GM18511 (cell line): Measurements from ENCODE around the gene NPLOC4.

Source experiments
- ATAC-seq: cut with Tn5 transposase; IDR thresholded peaks from one replicate; pipeline ENCODE4 v1.9.1; 2021; ENCODE audit warnings: mild to moderate bottlenecking, moderate library complexity; ENCODE audit not compliant: unreplicated experiment

NPLOC4 gene

DNA sequence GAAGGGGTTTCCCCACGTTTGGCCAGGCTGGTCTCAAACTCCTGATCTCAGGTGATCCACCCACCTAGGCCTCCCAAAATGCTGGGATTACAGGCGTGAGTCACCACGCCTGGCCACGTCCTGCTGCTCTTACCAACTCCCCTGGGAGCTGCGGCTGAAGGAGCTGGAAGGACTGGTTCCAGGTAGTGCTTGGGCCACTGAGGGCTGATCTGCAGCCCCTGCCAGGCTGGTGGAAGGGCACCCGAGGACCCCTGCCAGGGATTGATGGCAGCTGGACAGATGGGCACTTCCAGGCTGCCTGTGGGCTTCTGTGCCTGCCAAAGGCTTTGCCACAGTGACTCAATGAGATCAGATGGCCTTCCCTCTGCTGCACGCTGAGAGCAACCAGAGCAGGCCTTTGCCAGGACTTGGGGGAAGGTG is 27.1 kb upstream of the NPLOC4 start:
- no peak for ATAC-seq

GRCh38 chr17:81662002-81662401 is 25.1 kb upstream of the NPLOC4 start:
- no peak for ATAC-seq

- ATAC-seq = no peak
These were observed 23.5 kb upstream of the NPLOC4 start for GRCh38 chr17:81660441-81660840.

- no peak for ATAC-seq
These were observed 22.1 kb upstream of the NPLOC4 start for GRCh38 chr17:81659038-81659437.

GRCh38 chr17:81656835-81657234 is 19.9 kb upstream of the NPLOC4 start:
- ATAC-seq = no peak

DNA sequence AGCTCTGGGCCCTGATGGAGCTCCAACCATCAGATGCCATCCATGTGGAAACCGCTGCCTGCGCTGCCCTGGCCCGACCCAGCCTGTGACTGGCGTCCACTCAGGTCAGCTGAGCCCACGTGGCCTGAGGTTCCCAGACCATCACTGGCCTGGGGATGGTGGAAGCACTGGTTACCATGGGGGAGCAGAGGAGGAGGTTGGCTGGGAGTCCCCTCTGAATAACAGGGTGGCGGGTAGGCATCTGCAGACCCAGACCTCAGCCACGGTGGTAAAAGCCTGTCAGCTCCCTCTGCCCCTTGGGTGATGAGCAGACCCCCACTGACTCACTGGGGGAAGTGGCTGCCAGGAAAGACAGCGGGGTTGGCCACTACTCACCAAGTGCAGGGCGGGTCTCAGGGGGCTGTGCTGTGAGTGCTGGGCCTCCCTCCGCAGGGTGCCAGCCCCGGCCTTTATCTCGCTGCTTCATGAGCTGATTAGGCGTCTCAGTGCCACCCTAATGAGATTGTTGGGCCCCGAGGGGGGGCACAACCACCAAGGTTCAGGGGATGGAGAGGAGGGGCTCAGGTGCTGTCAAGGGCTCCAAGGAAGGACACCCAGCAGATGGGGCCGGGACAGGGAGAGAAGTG is 19.3 kb upstream of the NPLOC4 start, which contains the start of gene PDE6G:
Gene PDE6G (minus strand): TSS at position 425 of the 626 bp plus-strand sequence. CDS start 3,237 bp downstream, outside the sequence.
- no peak for ATAC-seq

DNA sequence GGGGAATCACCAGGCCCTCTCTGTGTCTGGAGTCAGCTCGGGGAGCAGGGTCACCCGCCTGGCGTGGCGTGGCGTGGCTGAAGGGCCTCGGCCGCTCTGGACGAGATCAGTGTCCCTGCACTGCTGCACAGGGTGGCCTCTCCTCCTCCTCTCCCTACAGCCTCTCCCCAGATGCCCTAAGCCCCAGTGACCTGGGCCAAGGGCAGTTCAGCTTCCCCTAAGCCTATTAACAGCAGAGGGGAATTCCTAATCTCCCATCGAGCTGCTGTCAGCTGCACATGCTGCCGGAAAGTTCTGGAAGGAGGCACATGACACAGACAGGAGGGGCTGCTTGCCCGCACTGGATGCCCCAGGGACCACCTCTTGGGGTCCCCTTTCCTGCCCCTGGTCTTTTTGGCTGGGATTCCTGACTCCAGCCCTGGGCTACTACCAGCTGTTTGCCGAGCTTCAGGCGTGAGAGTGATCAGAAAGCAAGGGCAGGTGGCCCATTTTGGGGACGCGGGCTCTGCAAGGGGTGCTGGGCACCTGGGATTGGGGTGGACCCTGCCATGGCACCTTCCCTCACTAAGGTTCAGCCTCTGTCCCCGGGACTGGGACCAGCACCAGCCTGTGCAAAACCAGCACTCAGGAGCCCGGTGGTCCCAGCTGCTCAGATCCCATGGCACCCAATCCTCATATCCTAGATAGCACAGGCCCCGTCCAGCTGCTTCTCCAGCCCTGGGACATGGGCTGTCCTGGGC is 18.6 kb upstream of the NPLOC4 start:
- ATAC-seq = no peak

DNA sequence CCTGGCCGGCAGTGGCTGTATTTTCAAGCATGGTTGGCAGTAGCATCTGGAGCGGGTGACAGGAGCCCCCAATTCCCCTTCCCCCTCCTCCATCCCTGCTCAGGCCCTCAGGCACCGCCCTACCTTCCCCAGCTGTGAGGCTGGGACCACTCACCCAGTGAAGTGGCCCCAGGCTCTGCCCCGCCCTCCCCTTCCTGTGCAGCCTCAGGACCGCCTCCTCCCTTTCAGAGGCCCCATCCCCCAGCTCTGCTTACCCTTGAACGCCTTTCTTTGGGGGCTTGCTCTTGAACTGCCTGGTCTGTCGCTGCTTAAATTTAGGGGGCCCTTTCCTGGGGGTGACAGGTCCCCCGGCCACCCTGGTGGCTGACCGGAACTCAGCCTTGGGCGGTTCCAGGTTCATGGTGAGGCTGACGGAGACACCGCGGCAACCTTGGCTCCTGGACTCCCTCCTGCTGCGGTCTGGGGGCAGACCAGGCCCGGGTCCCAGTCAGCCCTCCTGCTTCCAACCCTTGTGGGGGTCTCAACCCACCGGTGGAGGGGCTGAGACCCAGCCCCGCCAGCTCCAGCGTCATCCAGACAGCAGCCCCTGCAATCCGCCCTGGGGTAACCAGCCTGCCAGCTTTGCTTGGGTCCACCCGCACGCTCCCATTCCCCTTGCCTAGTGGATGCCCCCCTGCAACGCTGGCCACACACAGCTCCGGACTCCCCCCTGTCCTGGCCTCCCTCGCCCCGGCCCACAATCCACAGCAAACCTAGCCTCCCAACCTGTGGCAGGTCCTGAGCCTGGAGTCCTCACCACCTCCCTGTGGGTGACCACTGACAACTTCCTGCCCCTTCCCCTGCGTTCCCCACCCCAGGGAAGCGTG is 16.2 kb upstream of the NPLOC4 start:
- no peak for ATAC-seq

GRCh38 chr17:81651692-81652091 is 14.8 kb upstream of the NPLOC4 start:
- ATAC-seq = no peak

DNA sequence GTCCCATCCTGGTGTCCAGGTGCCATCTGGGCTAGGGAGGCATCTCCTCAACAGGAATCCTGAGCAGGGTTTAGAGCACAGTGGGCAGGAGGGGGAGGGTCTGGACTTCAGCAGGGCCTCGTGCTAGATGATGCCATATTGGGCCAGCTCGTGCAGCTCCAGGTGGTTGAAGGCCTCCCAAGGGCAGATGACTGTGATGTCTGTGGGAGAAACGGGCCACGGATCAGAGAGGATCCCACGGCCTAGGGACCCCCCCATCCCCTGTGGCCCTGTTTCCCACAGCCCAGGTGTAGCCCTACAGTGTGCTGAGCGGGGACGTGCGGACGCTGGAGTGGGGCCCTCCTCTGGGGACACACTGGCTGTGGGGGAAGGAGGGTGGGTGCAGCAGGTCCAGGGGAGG is 14.0 kb upstream of the NPLOC4 start:
- ATAC-seq = no peak

DNA sequence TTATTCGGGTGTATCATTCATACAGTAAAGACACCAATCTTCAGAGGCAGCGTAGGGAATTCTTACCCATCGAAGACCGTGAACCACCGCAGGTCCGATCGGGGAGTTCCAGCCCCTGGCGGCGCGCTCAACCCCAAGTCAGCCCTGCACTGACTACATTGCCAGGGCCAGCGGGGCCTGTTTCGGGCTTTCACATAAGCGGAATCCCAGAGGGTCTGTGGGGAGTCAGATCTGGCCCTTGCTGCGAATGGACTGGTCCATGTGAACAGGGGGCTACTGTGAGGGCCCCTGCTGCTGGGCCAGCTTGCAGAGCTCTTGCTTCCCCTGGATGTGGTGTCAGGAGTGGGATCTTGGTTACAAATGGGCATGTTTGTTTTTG is 11.8 kb upstream of the NPLOC4 start:
- no peak for ATAC-seq

GRCh38 chr17:81648013-81648706 is 11.2 kb upstream of the NPLOC4 start:
- ATAC-seq = no peak

- no peak for ATAC-seq
These were observed 10.7 kb upstream of the NPLOC4 start for GRCh38 chr17:81647640-81648012.

- no peak for ATAC-seq
These were observed 10.1 kb upstream of the NPLOC4 start for GRCh38 chr17:81646869-81647600.

DNA sequence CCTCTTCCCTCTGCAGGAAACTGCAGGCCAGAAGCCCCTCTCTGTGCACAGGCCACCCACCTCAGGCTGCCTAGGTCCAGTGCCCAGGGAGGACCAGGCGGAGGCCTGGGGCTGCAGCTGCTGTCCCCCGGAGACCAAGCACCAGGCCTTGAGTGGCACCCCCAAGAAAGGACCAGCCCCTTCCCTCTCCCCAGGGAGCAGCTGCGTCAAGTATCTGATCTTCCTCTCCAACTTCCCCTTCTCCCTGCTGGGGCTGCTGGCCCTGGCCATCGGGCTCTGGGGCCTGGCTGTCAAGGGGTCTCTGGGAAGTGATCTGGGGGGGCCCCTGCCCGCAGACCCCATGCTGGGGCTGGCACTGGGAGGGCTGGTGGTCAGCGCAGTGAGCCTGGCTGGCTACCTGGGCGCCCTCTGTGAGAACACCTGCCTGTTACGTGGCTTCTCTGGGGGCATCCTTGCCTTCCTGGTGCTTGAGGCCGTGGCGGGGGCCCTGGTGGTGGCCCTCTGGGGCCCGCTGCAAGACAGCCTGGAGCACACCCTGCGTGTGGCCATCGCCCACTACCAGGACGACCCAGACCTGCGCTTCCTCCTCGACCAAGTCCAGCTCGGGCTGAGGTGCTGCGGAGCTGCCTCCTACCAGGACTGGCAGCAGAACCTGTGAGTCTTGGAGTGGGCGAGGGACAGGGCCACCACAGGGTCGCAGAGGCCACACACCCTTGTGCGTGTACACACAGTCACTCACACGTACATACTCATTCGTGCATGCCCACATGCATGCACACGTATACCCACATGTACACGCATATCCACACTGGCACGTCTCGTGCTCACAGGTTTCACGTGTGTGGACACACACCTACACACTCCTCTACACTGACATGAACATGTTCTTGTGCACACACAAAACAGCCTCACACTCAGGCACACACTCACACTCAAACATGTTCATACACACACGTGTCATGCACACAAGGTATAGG is 8.4 kb upstream of the NPLOC4 start:
- no peak for ATAC-seq

GRCh38 chr17:81644496-81644895 is 7.6 kb upstream of the NPLOC4 start:
- no peak for ATAC-seq

DNA sequence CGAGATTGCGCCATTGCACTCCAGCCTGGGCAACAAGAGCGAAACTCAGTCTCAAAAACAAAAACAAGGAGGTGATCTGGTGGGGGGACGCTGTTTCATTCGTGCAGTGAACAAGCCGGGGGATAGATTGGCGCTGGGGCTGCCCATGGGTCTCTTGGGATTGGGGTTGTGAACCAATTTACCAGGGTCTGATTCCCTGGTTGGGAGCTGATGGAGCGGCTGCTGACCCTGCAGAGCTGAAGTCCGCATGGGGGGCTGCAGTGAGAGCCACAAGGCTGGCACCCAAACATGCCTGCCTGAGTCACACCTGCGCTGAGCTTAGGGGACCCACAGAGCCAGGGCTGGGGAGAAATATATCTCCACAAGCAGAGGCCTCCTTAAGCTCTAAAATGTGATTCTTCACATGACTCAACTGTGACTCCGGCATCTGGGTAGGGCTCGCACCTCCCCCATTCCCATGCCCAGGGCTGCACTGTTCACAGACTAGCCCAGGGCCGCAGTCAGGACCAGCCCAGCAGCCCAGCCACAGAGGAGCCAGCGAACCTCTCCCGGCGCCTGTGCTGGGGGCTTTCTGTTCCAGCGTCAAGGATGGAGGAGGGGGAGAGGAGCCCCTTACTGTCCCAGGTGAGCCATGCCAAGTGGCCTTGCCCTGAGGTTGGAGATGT is 5.0 kb upstream of the NPLOC4 start:
- no peak for ATAC-seq

DNA sequence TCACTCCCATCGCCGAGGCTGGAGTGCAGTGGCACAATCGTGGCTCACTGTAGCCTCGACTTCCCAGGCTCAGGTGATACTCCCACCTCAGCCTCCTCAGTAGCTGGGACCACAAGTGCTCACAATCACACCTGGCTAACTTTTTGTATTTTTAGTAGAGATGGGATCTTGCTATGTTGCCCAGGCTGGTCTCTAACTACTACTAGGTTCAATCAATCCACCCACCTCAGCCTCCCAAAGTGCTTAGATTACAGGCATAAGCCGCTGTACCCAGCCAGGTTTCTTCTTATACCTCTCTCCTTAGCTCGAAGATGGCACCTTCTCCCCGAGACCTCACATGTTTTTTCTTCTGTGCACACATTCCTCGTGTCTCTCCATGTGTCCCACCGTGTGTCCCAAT is 3.1 kb upstream of the NPLOC4 start:
- ATAC-seq = no peak

GRCh38 chr17:81638683-81639082 is 1.8 kb upstream of the NPLOC4 start:
- no peak for ATAC-seq
